Keratinocyte (primary cell): ENCODE data around the gene MEX3C. TPM values are rescaled to one million over a fixed set of nuclear protein-coding genes. Genes with fewer than 3 reads are reported as not detected.

Experiments
- DNase-seq: peaks from one replicate; pipeline ENCODE4 v3.0.0-alpha.2; 2011; ENCODE audit warnings: low read depth, missing footprints, low spot score
- FAIRE-seq: peaks from 2 replicates; lab custom pipeline; 2011; peaks lifted over from hg19 to GRCh38; lab: Jason Lieb, UNC
- H2AFZ ChIP-seq: 2 replicates; pipeline ENCODE4 v1.6.0; 2012; ENCODE audit warnings: low read length, control low read depth, inconsistent platforms; ENCODE audit not compliant: control insufficient read depth
- H3K27ac ChIP-seq: 2 replicates; pipeline ENCODE4 v1.5.1; 2011; ENCODE audit warnings: low read length; ENCODE audit not compliant: control insufficient read depth, insufficient read depth
- H3K27me3 ChIP-seq: 3 replicates; pipeline ENCODE4 v1.6.0; 2011; ENCODE audit warnings: low read length; ENCODE audit not compliant: control insufficient read depth, insufficient read depth; ENCODE audit errors: extremely low read depth
- H3K36me3 ChIP-seq, 2 experiments: 2 replicates in 1 of 2; 3 replicates in 1 of 2; pipeline ENCODE4 v1.5.1; 2011; ENCODE audit warnings: low read length in 2 of 2, mild to moderate bottlenecking in 1 of 2; ENCODE audit not compliant: control insufficient read depth in 2 of 2, insufficient read depth in 2 of 2; ENCODE audit errors: extremely low read depth in 1 of 2
- H3K4me1 ChIP-seq: 3 replicates; pipeline ENCODE4 v1.5.1; 2011; ENCODE audit warnings: low read length; ENCODE audit not compliant: control insufficient read depth, insufficient read depth; ENCODE audit errors: extremely low read depth
- H3K4me2 ChIP-seq: 3 replicates; pipeline ENCODE4 v1.6.0; 2011; ENCODE audit warnings: low read depth, low read length; ENCODE audit not compliant: control insufficient read depth, insufficient read depth; ENCODE audit errors: extremely low read depth
- H3K4me3 ChIP-seq, 3 experiments: fragments of 200-600 bp in 1 of 3; sonication (generic) in 1 of 3; 2 replicates in 2 of 3; 3 replicates in 1 of 3; pipeline ENCODE4 v1.5.1; 2011 to 2016; ENCODE audit warnings: low read length in 3 of 3, mild to moderate bottlenecking in 3 of 3, control low read depth in 2 of 3, inconsistent platforms in 1 of 3, low read depth in 1 of 3, mixed read lengths in 1 of 3, mixed run types in 1 of 3, moderate library complexity in 1 of 3; ENCODE audit not compliant: control insufficient read depth in 2 of 3, insufficient read depth in 2 of 3; ENCODE audit errors: extremely low read depth in 1 of 3
- H3K79me2 ChIP-seq: 2 replicates; pipeline ENCODE4 v1.6.0; 2012; ENCODE audit warnings: low read length; ENCODE audit not compliant: control insufficient read depth, insufficient read depth
- H3K9ac ChIP-seq: 3 replicates; pipeline ENCODE4 v1.6.0; 2011; ENCODE audit warnings: low read length; ENCODE audit not compliant: control insufficient read depth, insufficient read depth; ENCODE audit errors: extremely low read depth
- H3K9me1 ChIP-seq: 3 replicates; pipeline ENCODE4 v1.6.0; 2011; ENCODE audit warnings: low read length; ENCODE audit not compliant: control insufficient read depth, insufficient read depth; ENCODE audit errors: extremely low read depth
- H3K9me3 ChIP-seq: 2 replicates; pipeline ENCODE4 v1.5.1; 2012; ENCODE audit warnings: low read depth, low read length; ENCODE audit not compliant: control insufficient read depth
- H4K20me1 ChIP-seq: 3 replicates; pipeline ENCODE4 v1.6.0; 2011; ENCODE audit warnings: low read length; ENCODE audit not compliant: control insufficient read depth, insufficient read depth; ENCODE audit errors: extremely low read depth
- CTCF ChIP-seq, 3 experiments: IDR thresholded peaks in 1 of 3; conservative IDR thresholded peaks in 1 of 3; optimal IDR thresholded peaks in 1 of 3; 2 replicates in 2 of 3; 3 replicates in 1 of 3; pipeline versions ENCODE3 to v1.5.1; 2011; ENCODE audit warnings: low read length in 3 of 3, mild to moderate bottlenecking in 3 of 3, moderate library complexity in 2 of 3, control low read depth in 1 of 3, inconsistent platforms in 1 of 3; ENCODE audit not compliant: insufficient read depth in 2 of 3; ENCODE audit errors: extremely low read depth in 1 of 3
- EZH2 ChIP-seq: IDR thresholded peaks from one replicate; pipeline ENCODE4 v1.6.1; 2012; ENCODE audit warnings: inconsistent platforms, mild to moderate bottlenecking, low read length, moderate library complexity
- dilution Hi-C: fragments of 300-500 bp; cut with MboI; formaldehyde crosslinking; loops from one replicate; pipeline ENCODE4 v1.7.0; 2020; ENCODE audit warnings: low sequenced_read_pairs; ENCODE audit not compliant: extremely low pct_ligation_motif_present
- polyA plus RNA-seq, 5 experiments: library from polyadenylated mRNA; depleted of rRNA in 3 of 5; stranded (reverse) in 3 of 5; stranded (forward) in 1 of 5; unstranded in 1 of 5; fragments of >200 nt; gene quantifications; 1 replicate in 1 of 5; 2 replicates in 3 of 5; 3 replicates in 1 of 5; pipeline versions ENCODE4 v1.2.1 to v1.2.3, GENCODE V29; 2011 to 2012; ENCODE audit warnings: missing spikeins in 2 of 5, low read depth in 1 of 5, low replicate concordance in 1 of 5

Gene MEX3C
- polyA plus RNA-seq, 1 donor (not counting 4 experiments of a cell fraction or from before 2014, with no cell fraction given) = 75.1 TPM

- no peak for FAIRE-seq
- peak overlapping the region; percentile 84 for H3K4me2 ChIP-seq
These were observed 61.7 kb downstream of the MEX3C start for GRCh38 chr18:51135795-51136194.

DNA sequence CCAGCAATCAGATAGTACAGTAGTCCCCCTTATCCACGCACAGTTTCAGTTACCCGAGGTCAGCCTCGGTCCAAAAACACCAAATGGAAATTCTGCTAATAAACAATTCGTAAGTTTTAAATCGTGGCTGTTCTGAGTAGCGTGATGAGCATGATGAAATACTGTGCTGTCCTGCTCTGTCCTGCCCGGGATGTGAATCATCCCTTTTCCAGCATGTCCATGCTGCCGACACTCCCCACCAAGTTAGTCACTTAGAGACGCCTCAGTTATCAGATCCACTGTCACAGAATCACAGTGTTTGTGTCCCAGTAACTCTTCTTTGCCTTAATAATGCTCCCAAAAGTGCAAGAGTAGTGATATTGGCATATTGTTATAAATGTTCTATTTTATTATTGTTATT is 62.1 kb downstream of the MEX3C start:
- FAIRE-seq (peak; percentile 93), DNase-seq (peak; percentile 87)
- H3K9me1 ChIP-seq = no peaks in the 10 kb centered on the region
- H4K20me1 ChIP-seq = no peaks in the 10 kb centered on the region
- H3K4me2 ChIP-seq = peak overlapping the region; percentile 84
- peak overlapping the region; percentile 92 for H3K27ac ChIP-seq
- TF ChIP-seq CTCF (optimal IDR thresholded peaks at IDR 0.05 in 1 of 3, IDR thresholded peaks at IDR 0.05 in 1 of 3, conservative IDR thresholded peaks at IDR 0.05 in 1 of 3; ENCODE audit: extremely low read depth in 1 of 3, insufficient read depth in 2 of 3, low read length in 3 of 3) (no peak), EZH2 (no peak)
- no peaks in the 10 kb centered on the region for H3K79me2 ChIP-seq
- dilution Hi-C loops = no loop called here
- H2AFZ ChIP-seq = peak overlapping the region; percentile 80
- peak overlapping the region; percentile 79 for H3K9ac ChIP-seq
- peaks cover 41% of the 10 kb centered on the region for H3K4me1 ChIP-seq
- H3K36me3 ChIP-seq = no peaks in the 10 kb centered on the region
- no peaks in the 10 kb centered on the region for H3K27me3 ChIP-seq
- peak overlapping the region; percentile 32 to 69 (median 45) for H3K4me3 ChIP-seq
- no peaks in the 10 kb centered on the region for H3K9me3 ChIP-seq

More at GRCh38 chr18:51135795-51136194, 61.7 kb downstream of the MEX3C start:
- dilution Hi-C loops = no loop called here
- Histone ChIP-seq H3K4me3 (peak overlapping the region in 1 of 3 experiments; percentile 3), H3K9ac (peak overlapping the region; percentile 62), H3K79me2 (no peaks in the 10 kb centered on the region), H4K20me1 (no peaks in the 10 kb centered on the region), H3K27ac (peak overlapping the region; percentile 92), H3K36me3 (no peaks in the 10 kb centered on the region), H3K9me3 (no peaks in the 10 kb centered on the region), H2AFZ (peak overlapping the region; percentile 17), H3K27me3 (no peaks in the 10 kb centered on the region), H3K4me1 (peaks cover 41% of the 10 kb centered on the region), H3K9me1 (no peaks in the 10 kb centered on the region)
- DNase-seq = peak; percentile 35
- no peak for TF ChIP-seq EZH2
- TF ChIP-seq CTCF (optimal IDR thresholded peaks at IDR 0.05 in 1 of 3, IDR thresholded peaks at IDR 0.05 in 1 of 3, conservative IDR thresholded peaks at IDR 0.05 in 1 of 3; ENCODE audit: extremely low read depth in 1 of 3, insufficient read depth in 2 of 3, low read length in 3 of 3) = peak in 2 of 3 experiments; percentile 29 to 37
